Thyroid gland (tissue), 4 donors: ENCODE results near the gene HSPB6. TPM values are rescaled to one million over a fixed set of nuclear protein-coding genes. Genes with fewer than 3 reads are reported as not detected.

Source experiments
- DNase-seq, 2 donors: peaks; one replicate each; pipeline ENCODE4 v3.0.0-alpha.2; 2019
- H3K27ac ChIP-seq, 3 donors: fragments of 200-600 bp; sonication (generic); 1 replicate in 2 of 3; 2 replicates in 1 of 3; pipeline ENCODE4 v1.5.1; 2016 to 2019; ENCODE audit warnings: mild to moderate bottlenecking in 1 of 3, moderate library complexity in 1 of 3
- H3K27me3 ChIP-seq: fragments of 200-600 bp; sonication (generic); one replicate; pipeline ENCODE4 v1.5.1; 2019
- H3K36me3 ChIP-seq, 2 donors: fragments of 200-600 bp; sonication (generic); one replicate each; pipeline ENCODE4 v1.5.1; 2016 to 2019
- H3K4me1 ChIP-seq, 2 donors: fragments of 200-600 bp; sonication (generic); one replicate each; pipeline ENCODE4 v1.5.1; 2017 to 2019
- H3K4me3 ChIP-seq, 3 donors: fragments of 200-600 bp; sonication (generic); replicated peaks in 1 of 3; 1 replicate in 2 of 3; 2 replicates in 1 of 3; pipeline ENCODE4 v1.5.1; 2016; ENCODE audit warnings: mild to moderate bottlenecking in 1 of 3
- H3K9me3 ChIP-seq: fragments of 200-600 bp; sonication (generic); one replicate; pipeline ENCODE4 v1.5.1; 2017
- POLR2A ChIP-seq, 2 donors: fragments of 450-650 bp; IDR thresholded peaks; one replicate each; pipeline ENCODE4 v1.6.1; 2017; ENCODE audit warnings: antibody characterized with exemption in 2 of 2, mild to moderate bottlenecking in 2 of 2, moderate library complexity in 1 of 2
- WGBS, 2 donors: methylation state at CpG; one replicate each; pipeline ENCODE4 v1.1.5; 2017; 5-methylcytosine and 5-hydroxymethylcytosine counted together
- intact Hi-C: fragments of 100-400 bp; cut with DNase I; formaldehyde crosslinking; loops from one replicate; pipeline ENCODE4 v1.15.1; 2023
- total RNA-seq, 4 donors: library from RNA; depleted of rRNA; stranded (reverse); fragments of >200 nt; gene quantifications; one replicate each; pipeline ENCODE4 v1.2.3, GENCODE V29; 2016
- TF ChIP-seq, protein P1 (sequence below), 6 experiments: fragments of 200-600 bp in 3 of 6; fragments of 450-650 bp in 3 of 6; sonication (generic) in 3 of 6; IDR thresholded peaks; one replicate each; pipeline ENCODE4 v1.5.1; 2016 to 2019; ENCODE audit warnings: antibody characterized with exemption in 6 of 6, mild to moderate bottlenecking in 2 of 6, inconsistent platforms in 1 of 6, moderate library complexity in 1 of 6

The HSPB6 gene
- total RNA-seq, 4 donors from 2014 or later, result 17.3 to 31.8 (median 23.1) TPM

GRCh38 chr19:35713506-35713850 lies 43.4 kb downstream of the HSPB6 start:
- no peak for DNase-seq
- 81 to 84% methylated on average over 2 of the region's 2 CpGs for WGBS, 2 donors
- H3K4me3 ChIP-seq, result no peak overlapping the region
- H3K36me3 ChIP-seq, result no peaks in the 10 kb centered on the region
- TF ChIP-seq, protein P1, sequence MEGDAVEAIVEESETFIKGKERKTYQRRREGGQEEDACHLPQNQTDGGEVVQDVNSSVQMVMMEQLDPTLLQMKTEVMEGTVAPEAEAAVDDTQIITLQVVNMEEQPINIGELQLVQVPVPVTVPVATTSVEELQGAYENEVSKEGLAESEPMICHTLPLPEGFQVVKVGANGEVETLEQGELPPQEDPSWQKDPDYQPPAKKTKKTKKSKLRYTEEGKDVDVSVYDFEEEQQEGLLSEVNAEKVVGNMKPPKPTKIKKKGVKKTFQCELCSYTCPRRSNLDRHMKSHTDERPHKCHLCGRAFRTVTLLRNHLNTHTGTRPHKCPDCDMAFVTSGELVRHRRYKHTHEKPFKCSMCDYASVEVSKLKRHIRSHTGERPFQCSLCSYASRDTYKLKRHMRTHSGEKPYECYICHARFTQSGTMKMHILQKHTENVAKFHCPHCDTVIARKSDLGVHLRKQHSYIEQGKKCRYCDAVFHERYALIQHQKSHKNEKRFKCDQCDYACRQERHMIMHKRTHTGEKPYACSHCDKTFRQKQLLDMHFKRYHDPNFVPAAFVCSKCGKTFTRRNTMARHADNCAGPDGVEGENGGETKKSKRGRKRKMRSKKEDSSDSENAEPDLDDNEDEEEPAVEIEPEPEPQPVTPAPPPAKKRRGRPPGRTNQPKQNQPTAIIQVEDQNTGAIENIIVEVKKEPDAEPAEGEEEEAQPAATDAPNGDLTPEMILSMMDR (IDR thresholded peaks at IDR 0.05), result no peak
- no peak for TF ChIP-seq POLR2A (IDR thresholded peaks at IDR 0.05)
- H3K27ac ChIP-seq, result no peak overlapping the region
- intact Hi-C loops, result no loop called here
- no peaks in the 10 kb centered on the region for H3K27me3 ChIP-seq
- H3K4me1 ChIP-seq, result peaks cover 10% of the 10 kb centered on the region in 2 donors
- H3K9me3 ChIP-seq, result no peaks in the 10 kb centered on the region

DNA sequence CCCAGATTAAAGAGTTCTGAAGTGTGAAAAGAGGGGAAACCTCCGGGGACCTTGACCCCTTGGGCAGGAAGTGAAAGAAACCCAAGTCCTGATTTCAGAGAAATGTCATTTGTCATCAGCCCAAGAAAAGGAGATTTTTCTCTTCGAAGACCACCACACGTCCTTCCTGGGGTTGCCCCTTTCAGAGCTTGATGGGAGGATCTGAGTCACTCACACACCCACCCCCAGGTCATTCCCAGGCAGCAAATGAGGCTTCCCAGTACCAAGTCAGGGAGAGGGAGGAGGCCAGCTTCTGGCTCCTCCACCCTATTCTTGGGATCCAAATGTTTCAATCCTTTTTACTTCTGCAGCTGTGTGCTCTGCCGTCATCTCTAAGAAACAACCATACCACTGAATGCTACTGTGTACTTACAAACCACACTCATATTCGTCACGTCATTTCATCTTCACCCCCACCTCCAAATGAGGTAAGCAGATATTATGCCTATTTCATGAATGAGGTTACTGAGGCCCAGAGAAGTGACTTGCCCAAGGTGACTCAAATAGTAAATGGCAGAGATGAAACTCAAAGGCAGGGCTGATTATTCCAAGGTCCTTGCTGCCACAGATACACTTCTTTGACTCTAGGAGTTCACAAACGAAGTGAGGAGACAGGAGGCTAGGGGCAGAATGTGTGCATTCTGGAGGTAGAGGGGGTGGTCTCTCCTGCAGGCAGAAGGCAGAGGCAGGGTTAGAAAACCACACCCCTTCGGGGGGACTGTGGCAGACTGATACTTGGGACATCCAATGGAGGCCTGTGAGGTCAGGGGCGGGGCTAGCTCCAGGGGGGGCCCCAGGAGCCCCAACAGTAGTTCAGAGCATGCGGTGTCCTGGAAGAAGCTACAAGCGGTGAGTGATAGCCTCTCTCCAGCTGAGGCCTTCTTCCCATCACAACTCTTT lies 44.0 kb downstream of the HSPB6 start:
- Histone ChIP-seq H3K4me1 (peaks cover 10% of the 10 kb centered on the region in 2 donors), H3K27ac (no peak overlapping the region), H3K27me3 (no peaks in the 10 kb centered on the region), H3K36me3 (no peaks in the 10 kb centered on the region), H3K9me3 (no peaks in the 10 kb centered on the region), H3K4me3 (no peak overlapping the region)
- TF ChIP-seq, protein P1 (IDR thresholded peaks at IDR 0.05), result no peak
- no peak for TF ChIP-seq POLR2A (IDR thresholded peaks at IDR 0.05)
- no peak for DNase-seq
- 78 to 80% methylated on average over 11 of the region's 11 CpGs for WGBS, 2 donors
- intact Hi-C loops, result no loop called here

GRCh38 chr19:35710784-35711723 lies 45.8 kb downstream of the HSPB6 start:
- no peak for DNase-seq
- TF ChIP-seq, protein P1 (IDR thresholded peaks at IDR 0.05), result no peak
- no peak for TF ChIP-seq POLR2A (IDR thresholded peaks at IDR 0.05)
- Histone ChIP-seq H3K36me3 (no peaks in the 10 kb centered on the region), H3K27me3 (no peaks in the 10 kb centered on the region), H3K9me3 (no peaks in the 10 kb centered on the region), H3K4me3 (no peak overlapping the region), H3K4me1 (peaks cover 5 to 8% of the 10 kb centered on the region in 2 donors), H3K27ac (no peak overlapping the region)
- WGBS, 2 donors, result 61 to 74% methylated on average over 13 of the region's 13 CpGs
- intact Hi-C loops, result no loop called here

DNA sequence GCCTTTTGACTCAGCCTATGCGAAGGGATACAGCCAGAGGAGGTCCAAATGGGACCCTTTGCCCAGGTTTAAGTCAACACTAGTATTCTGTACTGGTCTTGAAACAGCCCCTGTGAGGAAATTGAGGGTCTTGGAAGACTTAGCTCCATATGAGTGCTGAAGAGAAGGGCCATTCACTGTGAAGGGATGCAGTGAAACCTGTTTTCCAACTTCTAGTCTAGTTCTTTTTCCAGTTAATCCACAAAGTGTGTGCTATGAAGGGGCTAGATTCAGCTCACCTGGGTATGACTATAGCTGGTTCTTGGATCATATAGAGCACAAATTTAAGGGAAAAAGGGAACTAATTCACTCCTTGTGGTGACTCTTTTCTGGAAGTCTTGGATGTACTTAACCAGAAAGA lies 48.4 kb downstream of the HSPB6 start:
- Histone ChIP-seq H3K4me3 (no peak overlapping the region), H3K36me3 (no peaks in the 10 kb centered on the region), H3K9me3 (no peaks in the 10 kb centered on the region), H3K27me3 (no peaks in the 10 kb centered on the region), H3K4me1 (no peaks in the 10 kb centered on the region), H3K27ac (no peak overlapping the region)
- no peak for DNase-seq
- 57 to 61% methylated on average over 1 of the region's 1 CpG for WGBS, 2 donors
- TF ChIP-seq, protein P1 (IDR thresholded peaks at IDR 0.05), result no peak
- TF ChIP-seq POLR2A (IDR thresholded peaks at IDR 0.05), result no peak
- intact Hi-C loops, result no loop called here

Other genes starting within 250 kb of the HSPB6 start
- 100 to 1,000 TPM; 164 to 348 (median 213) TPM for gene DMKN, start 243.4 kb downstream of the HSPB6 start, total RNA-seq
- 1 to 10 TPM in 1 of 4 donors, not detected in 3; 1.2 TPM for gene SBSN, start 228.7 kb downstream of the HSPB6 start, total RNA-seq
- gene GAPDHS, start 223.6 kb downstream of the HSPB6 start, total RNA-seq, result 1 to 10 TPM in 1 of 4 donors, not detected in 3; 1.6 TPM
- 100 to 1,000 TPM; 186 to 202 (median 188) TPM for gene TMEM147, start 211.4 kb downstream of the HSPB6 start, total RNA-seq
- 1 to 10 TPM in 1 of 4 donors, under 1 TPM in 3; 0.27 to 1.9 (median 0.33) TPM for gene ATP4A, start 193.4 kb downstream of the HSPB6 start, total RNA-seq
- not detected for gene PMIS2, start 170.9 kb downstream of the HSPB6 start, total RNA-seq
- 10 to 100 TPM in 3 of 4 donors, 1 to 10 TPM in 1; 7.9 to 17.8 (median 10.2) TPM for gene HAUS5, start 144.3 kb downstream of the HSPB6 start, total RNA-seq
- gene RBM42, start 128.0 kb downstream of the HSPB6 start, total RNA-seq, result 10 to 100 TPM; 49.4 to 90.9 (median 65.6) TPM
- gene ETV2, start 115.3 kb downstream of the HSPB6 start, total RNA-seq, result under 1 TPM in 1 of 4 donors, not detected in 3; 0.56 TPM
- 100 to 1,000 TPM; 139 to 941 (median 369) TPM for gene COX6B1, start 108.7 kb downstream of the HSPB6 start, total RNA-seq
- gene UPK1A, start 90.5 kb downstream of the HSPB6 start, total RNA-seq, result not detected
- gene ZBTB32, start 52.5 kb downstream of the HSPB6 start, total RNA-seq, result not detected
- gene KMT2B, start 39.0 kb downstream of the HSPB6 start, total RNA-seq, result 10 to 100 TPM; 12.4 to 29.4 (median 19.7) TPM
- gene IGFLR1, start 14.6 kb downstream of the HSPB6 start, total RNA-seq, result 1 to 10 TPM; 5.2 to 6.1 (median 5.9) TPM
- 10 to 100 TPM; 29.7 to 51.7 (median 36.8) TPM for gene U2AF1L4, start 11.6 kb downstream of the HSPB6 start, total RNA-seq
- 10 to 100 TPM; 34.0 to 73.8 (median 40.5) TPM for gene PSENEN, start 11.4 kb downstream of the HSPB6 start, total RNA-seq
- 10 to 100 TPM in 2 of 4 donors, 1 to 10 TPM in 2; 8.2 to 21.5 (median 14.1) TPM for gene LIN37, start 8.5 kb downstream of the HSPB6 start, total RNA-seq
- 10 to 100 TPM in 3 of 4 donors, 1 to 10 TPM in 1; 8.2 to 34.3 (median 13.2) TPM for gene PROSER3, start 1.1 kb upstream of the HSPB6 start, total RNA-seq
- gene ARHGAP33, start 18.5 kb upstream of the HSPB6 start, total RNA-seq, result 10 to 100 TPM in 3 of 4 donors, 1 to 10 TPM in 1; 4.2 to 16.0 (median 13.0) TPM
- gene PRODH2, start 55.8 kb upstream of the HSPB6 start, total RNA-seq, result not detected
- not detected for gene NPHS1, start 95.5 kb upstream of the HSPB6 start, total RNA-seq
- under 1 TPM in 2 of 4 donors, not detected in 2; 0.20 to 0.33 TPM for gene KIRREL2, start 99.9 kb upstream of the HSPB6 start, total RNA-seq
- 1 to 10 TPM in 2 of 4 donors, under 1 TPM in 2; 0.67 to 5.3 (median 2.8) TPM for gene APLP1, start 111.5 kb upstream of the HSPB6 start, total RNA-seq
- 10 to 100 TPM in 3 of 4 donors, 1 to 10 TPM in 1; 7.0 to 56.7 (median 16.9) TPM for gene NFKBID, start 143.5 kb upstream of the HSPB6 start, total RNA-seq
- gene HCST, start 145.5 kb upstream of the HSPB6 start, total RNA-seq, result 1 to 10 TPM in 2 of 4 donors, not detected in 2; 1.4 to 4.4 TPM
- 10 to 100 TPM; 10.1 to 80.4 (median 27.5) TPM for gene TYROBP, start 151.3 kb upstream of the HSPB6 start, total RNA-seq
- gene LRFN3, start 179.3 kb upstream of the HSPB6 start, total RNA-seq, result 10 to 100 TPM in 3 of 4 donors, 1 to 10 TPM in 1; 7.1 to 15.5 (median 11.1) TPM
- 10 to 100 TPM; 51.4 to 96.8 (median 66.7) TPM for gene SDHAF1, start 238.2 kb upstream of the HSPB6 start, total RNA-seq